Measurements from ENCODE around the gene MSI2.

DNA sequence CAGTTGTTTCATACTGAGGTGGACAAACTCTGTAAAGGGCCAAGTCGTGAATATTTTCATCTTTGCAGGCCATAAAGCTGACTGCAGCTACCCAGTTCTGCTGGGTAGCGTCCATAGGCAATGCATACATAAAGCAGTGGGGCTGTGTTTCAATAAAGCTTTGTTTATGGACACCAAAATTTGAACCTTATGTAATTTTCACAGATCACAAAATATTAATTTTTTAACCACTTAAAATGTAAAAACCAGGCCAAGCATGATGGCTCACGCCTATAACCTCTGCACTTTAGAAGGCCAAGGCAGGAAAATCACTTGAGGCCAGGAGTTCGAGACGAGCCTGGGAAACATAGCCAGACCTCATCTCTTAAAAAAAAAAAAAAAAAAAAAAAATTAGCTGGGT lies 340.8 kb downstream of the MSI2 start:
- TF ChIP-seq ZNF331 (CRISPR knock-in tag; IDR thresholded peaks at IDR 0.05; ENCODE audit: low read depth) (no peak), REST (IDR thresholded peaks at IDR 0.05; ENCODE audit: unreplicated experiment) (no peak), POLR2AphosphoS5 (IDR thresholded peaks at IDR 0.05; ENCODE audit: low read depth) (no peak), ETS1 (IDR thresholded peaks at IDR 0.05) (no peak), EZH2phosphoT487 (IDR thresholded peaks at IDR 0.05; ENCODE audit: unreplicated experiment) (no peak), EZH2 (IDR thresholded peaks at IDR 0.05; ENCODE audit: low read depth, unreplicated experiment) (no peak), NANOG (IDR thresholded peaks at IDR 0.05; ENCODE audit: borderline replicate concordance) (no peak), ZNF114 (CRISPR knock-in tag; IDR thresholded peaks at IDR 0.05) (no peak), CREB1 (CRISPR knock-in tag; IDR thresholded peaks at IDR 0.05; ENCODE audit: low read depth) (no peak), ZNF462 (CRISPR knock-in tag; IDR thresholded peaks at IDR 0.05) (no peak), JUNB (IDR thresholded peaks at IDR 0.05; ENCODE audit: unreplicated experiment) (no peak)
- TF ChIP-seq, protein P1, sequence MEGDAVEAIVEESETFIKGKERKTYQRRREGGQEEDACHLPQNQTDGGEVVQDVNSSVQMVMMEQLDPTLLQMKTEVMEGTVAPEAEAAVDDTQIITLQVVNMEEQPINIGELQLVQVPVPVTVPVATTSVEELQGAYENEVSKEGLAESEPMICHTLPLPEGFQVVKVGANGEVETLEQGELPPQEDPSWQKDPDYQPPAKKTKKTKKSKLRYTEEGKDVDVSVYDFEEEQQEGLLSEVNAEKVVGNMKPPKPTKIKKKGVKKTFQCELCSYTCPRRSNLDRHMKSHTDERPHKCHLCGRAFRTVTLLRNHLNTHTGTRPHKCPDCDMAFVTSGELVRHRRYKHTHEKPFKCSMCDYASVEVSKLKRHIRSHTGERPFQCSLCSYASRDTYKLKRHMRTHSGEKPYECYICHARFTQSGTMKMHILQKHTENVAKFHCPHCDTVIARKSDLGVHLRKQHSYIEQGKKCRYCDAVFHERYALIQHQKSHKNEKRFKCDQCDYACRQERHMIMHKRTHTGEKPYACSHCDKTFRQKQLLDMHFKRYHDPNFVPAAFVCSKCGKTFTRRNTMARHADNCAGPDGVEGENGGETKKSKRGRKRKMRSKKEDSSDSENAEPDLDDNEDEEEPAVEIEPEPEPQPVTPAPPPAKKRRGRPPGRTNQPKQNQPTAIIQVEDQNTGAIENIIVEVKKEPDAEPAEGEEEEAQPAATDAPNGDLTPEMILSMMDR (conservative IDR thresholded peaks at IDR 0.05; ENCODE audit: low read depth in 2 of 2), result no peak

Data from GM23338 (cell line).